Calu3 (cell line): ENCODE data around the gene FAM107B. TPM values are rescaled to one million over a fixed set of nuclear protein-coding genes. Genes with fewer than 3 reads are reported as not detected.

Source experiments
- BruUV-seq: library from RNA; stranded (reverse); fragments of 400-500 nt; replicated peaks from 2 replicates; lab custom pipeline; 2021; lab: Mats Ljungman, UMichigan
- CTCF ChIA-PET: fragments of 300-600 bp; sonication (Branson Sonifier 250); formaldehyde crosslinking; loops from one replicate; lab custom pipeline; 2022; ENCODE audit warnings: antibody characterized with exemption; lab: Charles Lee
- DNase-seq: peaks from one replicate; pipeline ENCODE4 v3.0.0; 2022
- H3K27ac Mint-ChIP-seq: one replicate; pipeline ENCODE4 v1.8.0; 2022; ENCODE audit warnings: mixed read lengths; ENCODE audit not compliant: unreplicated experiment
- H3K27me3 Mint-ChIP-seq: one replicate; pipeline ENCODE4 v1.8.0; 2022; ENCODE audit warnings: mixed read lengths; ENCODE audit not compliant: unreplicated experiment
- H3K36me3 Mint-ChIP-seq: one replicate; pipeline ENCODE4 v1.8.0; 2022; ENCODE audit warnings: mild to moderate bottlenecking, moderate library complexity, mixed read lengths; ENCODE audit not compliant: insufficient read depth, unreplicated experiment
- H3K4me1 Mint-ChIP-seq: one replicate; pipeline ENCODE4 v1.8.0; 2022; ENCODE audit warnings: mild to moderate bottlenecking, low read depth, mixed read lengths; ENCODE audit not compliant: unreplicated experiment
- H3K4me3 Mint-ChIP-seq: one replicate; pipeline ENCODE4 v1.8.0; 2022; ENCODE audit warnings: mild to moderate bottlenecking, low read depth, moderate library complexity, mixed read lengths; ENCODE audit not compliant: unreplicated experiment
- H3K9me3 Mint-ChIP-seq: one replicate; pipeline ENCODE4 v1.8.0; 2022; ENCODE audit warnings: low read depth, mixed read lengths; ENCODE audit not compliant: unreplicated experiment
- intact Hi-C: fragments of 100-400 bp; cut with micrococcal nuclease; formaldehyde crosslinking; loops from one replicate; pipeline ENCODE4 v1.10.0; 2022; ENCODE audit not compliant: unreplicated experiment
- total RNA-seq: library from RNA; stranded (reverse); gene quantifications from 2 replicates; pipeline ENCODE4 v1.2.3, GENCODE V29; 2022
- TF ChIP-seq, protein P1 (sequence below): fragments of 200-600 bp; IDR thresholded peaks from one replicate; pipeline ENCODE4 v1.8.0; 2022; ENCODE audit warnings: antibody characterized with exemption; ENCODE audit not compliant: unreplicated experiment

Gene FAM107B
- total RNA-seq, 1 experiment from 2014 or later: 168 TPM

DNA sequence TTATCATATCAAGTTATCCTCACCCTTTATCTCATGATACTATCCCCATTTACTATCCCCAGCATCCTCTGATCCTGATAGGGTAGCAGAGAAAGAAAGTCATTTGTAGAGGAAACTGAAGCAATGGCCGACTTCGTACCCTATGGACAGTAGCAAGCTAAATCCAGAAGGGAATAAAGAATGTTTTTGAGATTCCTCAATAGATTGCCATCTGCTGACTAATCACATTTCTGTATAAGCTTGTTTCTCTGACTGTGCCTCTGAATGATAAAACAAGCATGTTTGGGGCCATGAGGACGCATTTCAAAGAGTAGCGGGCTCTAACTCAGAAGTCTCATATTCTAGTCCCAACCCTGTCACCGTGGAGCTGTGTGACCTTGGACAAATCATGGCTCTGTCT, 13.2 kb upstream of the FAM107B start:
- CTCF ChIA-PET: no interaction called here
- Mint-ChIP-seq H3K36me3 (no peaks in the 10 kb centered on the region), H3K27me3 (no peaks in the 10 kb centered on the region), H3K4me3 (no peak overlapping the region), H3K9me3 (no peaks in the 10 kb centered on the region), H3K27ac (no peak overlapping the region), H3K4me1 (peaks cover 2% of the 10 kb centered on the region)
- intact Hi-C loops: no loop called here
- TF ChIP-seq, protein P1, sequence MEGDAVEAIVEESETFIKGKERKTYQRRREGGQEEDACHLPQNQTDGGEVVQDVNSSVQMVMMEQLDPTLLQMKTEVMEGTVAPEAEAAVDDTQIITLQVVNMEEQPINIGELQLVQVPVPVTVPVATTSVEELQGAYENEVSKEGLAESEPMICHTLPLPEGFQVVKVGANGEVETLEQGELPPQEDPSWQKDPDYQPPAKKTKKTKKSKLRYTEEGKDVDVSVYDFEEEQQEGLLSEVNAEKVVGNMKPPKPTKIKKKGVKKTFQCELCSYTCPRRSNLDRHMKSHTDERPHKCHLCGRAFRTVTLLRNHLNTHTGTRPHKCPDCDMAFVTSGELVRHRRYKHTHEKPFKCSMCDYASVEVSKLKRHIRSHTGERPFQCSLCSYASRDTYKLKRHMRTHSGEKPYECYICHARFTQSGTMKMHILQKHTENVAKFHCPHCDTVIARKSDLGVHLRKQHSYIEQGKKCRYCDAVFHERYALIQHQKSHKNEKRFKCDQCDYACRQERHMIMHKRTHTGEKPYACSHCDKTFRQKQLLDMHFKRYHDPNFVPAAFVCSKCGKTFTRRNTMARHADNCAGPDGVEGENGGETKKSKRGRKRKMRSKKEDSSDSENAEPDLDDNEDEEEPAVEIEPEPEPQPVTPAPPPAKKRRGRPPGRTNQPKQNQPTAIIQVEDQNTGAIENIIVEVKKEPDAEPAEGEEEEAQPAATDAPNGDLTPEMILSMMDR: no peak
- BruUV-seq: no TSS peak
- no peak for DNase-seq

DNA sequence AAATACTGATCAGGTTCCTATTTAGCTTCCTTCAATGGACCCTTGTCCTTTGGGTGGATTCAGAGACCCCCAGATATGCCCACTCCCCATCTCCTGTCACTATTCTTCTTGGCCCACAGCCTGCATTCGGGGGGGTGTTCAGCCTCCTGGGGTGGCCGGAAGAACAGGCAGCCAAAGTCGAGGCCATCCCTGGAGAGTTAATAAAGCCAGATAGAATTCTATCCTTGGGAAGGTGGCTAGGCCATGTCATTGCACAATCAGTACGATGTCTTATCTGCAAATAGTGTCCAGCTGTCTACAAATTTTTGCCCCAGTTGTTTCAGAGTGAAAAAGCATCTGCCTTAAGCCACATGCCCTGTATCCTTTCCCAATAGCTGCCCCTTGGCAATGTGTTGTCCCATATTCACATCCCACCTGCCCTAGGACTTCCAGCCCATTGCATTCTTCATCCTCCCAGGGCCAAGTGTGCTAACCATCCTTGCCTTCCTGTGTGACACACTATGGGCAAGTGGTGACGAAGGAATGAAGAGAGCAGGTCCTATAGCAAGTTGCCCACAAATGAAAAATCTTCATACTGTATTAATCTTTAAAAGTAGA, 9.9 kb upstream of the FAM107B start:
- intact Hi-C loops: no loop called here
- DNase-seq: no peak
- no peaks in the 10 kb centered on the region for H3K9me3 Mint-ChIP-seq
- CTCF ChIA-PET: no interaction called here
- H3K27me3 Mint-ChIP-seq: no peaks in the 10 kb centered on the region
- H3K4me3 Mint-ChIP-seq: no peak overlapping the region
- H3K4me1 Mint-ChIP-seq: peaks cover 12% of the 10 kb centered on the region
- no peak overlapping the region for H3K27ac Mint-ChIP-seq
- no TSS peak for BruUV-seq
- H3K36me3 Mint-ChIP-seq: no peaks in the 10 kb centered on the region
- TF ChIP-seq, protein P1: no peak

GRCh38 chr10:14782691-14783363, 8.1 kb upstream of the FAM107B start:
- peak overlapping the region; percentile 77 for H3K27ac Mint-ChIP-seq

DNA sequence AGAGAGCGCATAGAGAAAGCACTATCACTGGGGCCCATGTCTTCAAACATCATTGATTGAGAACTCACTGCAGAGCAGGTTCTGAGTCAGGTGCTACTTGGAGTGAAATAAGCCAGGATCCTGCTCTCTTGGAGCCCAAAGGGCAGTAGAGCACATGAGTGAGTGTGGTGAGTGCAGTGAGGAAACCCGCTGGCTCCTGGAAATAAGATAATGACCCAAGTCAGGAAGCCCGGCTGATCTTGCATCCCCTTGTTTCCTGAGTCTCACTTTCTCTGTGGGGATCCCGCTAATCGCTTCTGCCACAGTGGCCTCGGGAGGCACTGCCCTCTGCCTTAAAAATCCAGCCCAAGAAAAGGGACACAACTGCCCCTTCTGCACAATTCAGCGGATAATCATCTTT, 7.1 kb upstream of the FAM107B start:
- Mint-ChIP-seq H3K36me3 (no peaks in the 10 kb centered on the region), H3K4me1 (peaks cover 29% of the 10 kb centered on the region), H3K9me3 (no peaks in the 10 kb centered on the region), H3K4me3 (no peak overlapping the region), H3K27me3 (no peaks in the 10 kb centered on the region), H3K27ac (no peak overlapping the region)
- no peak for DNase-seq
- intact Hi-C loops: no loop called here
- CTCF ChIA-PET: interaction anchor here (0.6 kb wide), 1 partner anchor 11 kb away, joined by 4 read pairs; no protein-coding TSS in a partner anchor
- no TSS peak for BruUV-seq
- TF ChIP-seq, protein P1: no peak

More at GRCh38 chr10:14782691-14783363, 8.1 kb upstream of the FAM107B start:
- Mint-ChIP-seq H3K9me3 (no peaks in the 10 kb centered on the region), H3K4me3 (no peak overlapping the region), H3K36me3 (no peaks in the 10 kb centered on the region), H3K4me1 (peaks cover 29% of the 10 kb centered on the region), H3K27me3 (no peaks in the 10 kb centered on the region)
- CTCF ChIA-PET: interaction anchor here (0.6 kb wide), 1 partner anchor 12 kb away, joined by 4 read pairs; no protein-coding TSS in a partner anchor
- BruUV-seq: no TSS peak
- DNase-seq: peak; percentile 57
- intact Hi-C loops: no loop called here
- TF ChIP-seq, protein P1: no peak
